HepG2 (cell line): ENCODE data around the gene SLC7A11. TPM values are rescaled to one million over a fixed set of nuclear protein-coding genes. Genes with fewer than 3 reads are reported as not detected.

ENCODE experiments used
- ATAC-seq: fragments of 200-7000 bp; cut with Tn5 transposase; 3 replicates; pipeline ENCODE4 v1.9.1; 2020; ENCODE audit warnings: mild to moderate bottlenecking, moderate library complexity
- BruUV-seq: library from RNA; stranded (reverse); fragments of 400-500 nt; replicated peaks from 2 replicates; lab custom pipeline; 2021; lab: Mats Ljungman, UMichigan
- CTCF ChIA-PET: fragments of 300-600 bp; formaldehyde crosslinking; extraction: SDS; loops from one replicate; lab custom pipeline; 2021; ENCODE audit warnings: low total read pairs, inconsistent platforms, low intra/inter-chr PET ratio; lab: Yijun Ruan, JAX
- POLR2A ChIA-PET: fragments of 350-600 bp; sonication (Branson Sonifier 250); formaldehyde crosslinking; loops from one replicate; lab custom pipeline; 2020; ENCODE audit warnings: antibody characterized with exemption, inconsistent platforms; lab: Yijun Ruan, JAX
- DNase-seq: peaks from one replicate; pipeline ENCODE4 v3.0.0-alpha.2; 2015; ENCODE audit warnings: low spot score
- FAIRE-seq: peaks from 3 replicates; lab custom pipeline; 2011; peaks lifted over from hg19 to GRCh38; lab: Jason Lieb, UNC
- H2AFZ ChIP-seq: one replicate; pipeline ENCODE4 v1.6.1; 2011; ENCODE audit warnings: low read length, inconsistent platforms
- H3K27ac ChIP-seq: fragments of 300-600 bp; 3 replicates; pipeline ENCODE4 v1.8.0; 2011; ENCODE audit warnings: mixed run types, mild to moderate bottlenecking, mixed read lengths, low read length, inconsistent platforms; ENCODE audit not compliant: insufficient read depth; ENCODE audit errors: extremely low read length
- H3K27me3 ChIP-seq, 2 experiments: fragments of 200-600 bp in 1 of 2; 2 replicates in 1 of 2; 3 replicates in 1 of 2; pipeline versions ENCODE4 v1.6.0 to v1.8.0; 2011; ENCODE audit warnings: low read length in 2 of 2, mild to moderate bottlenecking in 2 of 2, moderate library complexity in 2 of 2, inconsistent platforms in 1 of 2; ENCODE audit not compliant: insufficient read depth in 2 of 2, control insufficient read depth in 1 of 2
- H3K36me3 ChIP-seq, 2 experiments: fragments of 200-600 bp in 1 of 2; replicated peaks in 1 of 2; 2 replicates in 1 of 2; 3 replicates in 1 of 2; pipeline versions ENCODE4 v1.5.1 to v1.8.0; 2011; ENCODE audit warnings: low read length in 2 of 2, inconsistent platforms in 1 of 2; ENCODE audit not compliant: insufficient read depth in 2 of 2, control insufficient read depth in 1 of 2
- H3K4me1 ChIP-seq: 2 replicates; pipeline ENCODE4 v1.5.1; 2012; ENCODE audit warnings: low read length, inconsistent platforms; ENCODE audit not compliant: insufficient read depth
- H3K4me2 ChIP-seq: 2 replicates; pipeline ENCODE4 v1.6.0; 2011; ENCODE audit warnings: low read depth, low read length, inconsistent platforms
- H3K4me3 ChIP-seq, 3 experiments: fragments of 200-600 bp in 1 of 3; sonication (generic), shearing (Covaris generic) in 1 of 3; replicated peaks in 1 of 3; 2 replicates each; pipeline ENCODE4 v1.5.1; 2011 to 2016; ENCODE audit warnings: low read length in 3 of 3, inconsistent platforms in 2 of 3, low read depth in 2 of 3, mild to moderate bottlenecking in 2 of 3, control low read depth in 1 of 3, mixed read lengths in 1 of 3; ENCODE audit not compliant: insufficient read depth in 1 of 3
- H3K79me2 ChIP-seq: one replicate; pipeline ENCODE4 v1.6.1; 2011; ENCODE audit warnings: low read length, inconsistent platforms; ENCODE audit not compliant: insufficient read depth
- H3K9ac ChIP-seq: 2 replicates; pipeline ENCODE4 v1.6.0; 2011; ENCODE audit warnings: mild to moderate bottlenecking, low read depth, low read length, inconsistent platforms; ENCODE audit not compliant: insufficient read depth
- H3K9me3 ChIP-seq: 2 replicates; pipeline ENCODE4 v1.5.1; 2012; ENCODE audit warnings: mild to moderate bottlenecking, low read length
- H4K20me1 ChIP-seq: 2 replicates; pipeline ENCODE4 v1.6.0; 2011; ENCODE audit warnings: inconsistent platforms, mild to moderate bottlenecking, low read length, moderate library complexity; ENCODE audit not compliant: insufficient read depth
- CAMTA2 ChIP-seq: sonication (generic); formaldehyde crosslinking; IDR thresholded peaks from 2 replicates; pipeline ENCODE4 v1.4.0; 2020; ENCODE audit warnings: mild to moderate bottlenecking, missing genetic modification reagents, borderline replicate concordance
- PAX8 ChIP-seq: sonication (generic); formaldehyde crosslinking; IDR thresholded peaks from 2 replicates; pipeline ENCODE4 v1.8.0; 2022; ENCODE audit warnings: mild to moderate bottlenecking, missing genetic modification reagents, borderline replicate concordance
- SRF ChIP-seq: IDR thresholded peaks from 2 replicates; pipeline ENCODE4 v1.6.1; 2011; ENCODE audit warnings: mild to moderate bottlenecking, low read depth, low read length, moderate library complexity
- ZBTB40 ChIP-seq, 2 experiments: fragments of 450-650 bp in 1 of 2; sonication (generic) in 1 of 2; formaldehyde crosslinking in 1 of 2; IDR thresholded peaks; 2 replicates each; pipeline versions ENCODE4 v1.6.1 to v1.8.0; 2016 to 2022; ENCODE audit warnings: antibody characterized with exemption in 1 of 2, mild to moderate bottlenecking in 1 of 2, missing genetic modification reagents in 1 of 2
- ZKSCAN5 ChIP-seq: sonication (generic); formaldehyde crosslinking; IDR thresholded peaks from 2 replicates; pipeline ENCODE4 v1.5.1; 2020; ENCODE audit warnings: mild to moderate bottlenecking, missing genetic modification reagents
- ZNF205 ChIP-seq: IDR thresholded peaks from 2 replicates; pipeline ENCODE4 v1.6.1; 2018; ENCODE audit warnings: missing biosample characterization, missing genetic modification reagents
- WGBS: methylation state at CpG from one replicate; pipeline ENCODE4 v1.1.6; 2017; ENCODE audit warnings: low lambda C conversion rate; 5-methylcytosine and 5-hydroxymethylcytosine counted together
- in situ Hi-C: cut with HindIII; loops from 2 replicates; pipeline ENCODE4 v1.10.0; 2017; ENCODE audit warnings: low pct_unique_long_range_greater_than_20kb; ENCODE audit not compliant: extremely low pct_ligation_motif_present
- intact Hi-C: fragments of 100-400 bp; cut with micrococcal nuclease; formaldehyde crosslinking; loops from one replicate; pipeline ENCODE4 v1.10.0; 2022; ENCODE audit not compliant: unreplicated experiment
- polyA plus RNA-seq, 8 experiments: library from polyadenylated mRNA; depleted of rRNA in 3 of 8; stranded (reverse) in 7 of 8; unstranded in 1 of 8; fragments of >200 nt; fragmentation: Illumina TruSeq in 4 of 8; extraction: Trizol in 4 of 8; gene quantifications; 2 replicates each; pipeline versions ENCODE4 v1.2.1 to v1.2.3, GENCODE V29; 2011 to 2016; ENCODE audit warnings: low read depth in 4 of 8, missing spikeins in 1 of 8, mixed read lengths in 1 of 8; ENCODE audit not compliant: insufficient read depth in 1 of 8
- total RNA-seq, 5 experiments: library from RNA; depleted of rRNA; stranded (reverse); fragments of >200 nt; fragmentation: Illumina TruSeq; extraction: Trizol; gene quantifications; 2 replicates each; pipeline ENCODE4 v1.2.3, GENCODE V29; 2016; ENCODE audit warnings: low read depth in 1 of 5

SLC7A11 gene
- total and polyA plus RNA-seq, 2 of the 13 experiments (the other 11 are each of a cell fraction or from before 2014, with no cell fraction given), result 15.7 to 17.5 TPM

GRCh38 chr4:138249132-138249531, 7.0 kb upstream of the SLC7A11 start:
- FAIRE-seq (no peak), DNase-seq (no peak), ATAC-seq (no peak)
- intact Hi-C loops, result loop anchor here (10.0 kb wide), 1 partner anchor 214 kb away; no protein-coding TSS in a partner anchor
- Histone ChIP-seq H3K4me3 (no peak overlapping the region), H3K79me2 (no peaks in the 10 kb centered on the region), H3K9ac (no peak overlapping the region), H3K27ac (no peak overlapping the region), H3K9me3 (no peaks in the 10 kb centered on the region), H3K36me3 (no peaks in the 10 kb centered on the region), H3K4me2 (no peak overlapping the region), H3K27me3 (no peaks in the 10 kb centered on the region), H2AFZ (no peak overlapping the region), H4K20me1 (no peaks in the 10 kb centered on the region), H3K4me1 (0 out of 2 replicates have a peak, but pooled peaks cover 6% of the 10 kb centered on the region)
- CTCF ChIA-PET, result no interaction called here
- BruUV-seq, result no TSS peak
- 73% methylated on average over 2 of the region's 2 CpGs for WGBS
- in situ Hi-C loops, result no loop called here
- POLR2A ChIA-PET, result no interaction called here
- TF ChIP-seq CAMTA2, result no peak

- H2AFZ ChIP-seq, result peak overlapping the region; percentile 48
- no peak for FAIRE-seq
- no peak for DNase-seq
- no peak overlapping the region for H3K27ac ChIP-seq
- no peak overlapping the region for H3K9ac ChIP-seq
- BruUV-seq, result no TSS peak
- H4K20me1 ChIP-seq, result no peaks in the 10 kb centered on the region
- intact Hi-C loops, result loop anchor here (10.0 kb wide), 1 partner anchor 213 kb away; no protein-coding TSS in a partner anchor
- H3K79me2 ChIP-seq, result no peaks in the 10 kb centered on the region
- in situ Hi-C loops, result no loop called here
- no peaks in the 10 kb centered on the region for H3K27me3 ChIP-seq
- TF ChIP-seq ZNF205 (CRISPR knock-in tag), result no peak
- no peak for TF ChIP-seq ZKSCAN5 (CRISPR knock-in tag)
- no peak for TF ChIP-seq PAX8 (CRISPR knock-in tag)
- 0 out of 2 replicates have a peak, but pooled peaks have one; percentile 20 for TF ChIP-seq SRF
- TF ChIP-seq ZBTB40 (IDR thresholded peaks at IDR 0.05), result peak; percentile 83
- TF ChIP-seq ZBTB40 (CRISPR knock-in tag; IDR thresholded peaks at IDR 0.05), result peak; percentile 96; the same call in 1 of the 2 replicates
- no peaks in the 10 kb centered on the region for H3K36me3 ChIP-seq
- CTCF ChIA-PET, result no interaction called here
- no peaks in the 10 kb centered on the region for H3K9me3 ChIP-seq
- no peak overlapping the region for H3K4me3 ChIP-seq
- WGBS, result 84% methylated on average over 2 of the region's 2 CpGs
- no peak overlapping the region for H3K4me2 ChIP-seq
- ATAC-seq, result no peak
- H3K4me1 ChIP-seq, result peaks cover 13% of the 10 kb centered on the region; the same call in 1 of the 2 replicates
- POLR2A ChIA-PET, result no interaction called here
These were observed 5.9 kb upstream of the SLC7A11 start for GRCh38 chr4:138248058-138248457.
